SKM-1 (cell line): ENCODE results near the gene COPA.
A peak's percentile ranks its signal among the peaks of the same experiment; 100 is the strongest.

Experiments
- DNase-seq: peaks from one replicate; lab custom pipeline; 2025; ENCODE audit not compliant: unreplicated experiment; lab: John Stamatoyannopoulos, UW

COPA gene

DNA sequence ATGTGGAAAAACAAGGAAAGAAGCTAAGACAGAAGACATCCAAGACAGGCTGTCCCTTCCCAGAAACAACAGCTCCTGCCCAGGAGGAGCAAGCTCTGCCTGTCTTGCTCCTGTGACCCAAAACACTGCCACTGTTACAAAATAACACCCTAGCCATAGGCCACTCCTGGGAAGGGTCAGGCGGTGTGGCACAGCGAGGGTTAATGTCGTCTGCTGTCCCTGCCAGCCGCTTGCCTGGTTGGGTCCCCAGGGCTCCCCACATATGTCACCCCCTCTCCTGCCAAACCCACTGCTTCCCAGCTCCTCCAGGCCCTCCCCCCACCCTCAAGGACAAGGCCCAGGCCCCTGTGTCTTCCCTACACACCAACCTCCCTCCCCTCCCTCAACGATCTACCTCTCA is 20.0 kb upstream of the COPA start:
- DNase-seq, result no peak

DNA sequence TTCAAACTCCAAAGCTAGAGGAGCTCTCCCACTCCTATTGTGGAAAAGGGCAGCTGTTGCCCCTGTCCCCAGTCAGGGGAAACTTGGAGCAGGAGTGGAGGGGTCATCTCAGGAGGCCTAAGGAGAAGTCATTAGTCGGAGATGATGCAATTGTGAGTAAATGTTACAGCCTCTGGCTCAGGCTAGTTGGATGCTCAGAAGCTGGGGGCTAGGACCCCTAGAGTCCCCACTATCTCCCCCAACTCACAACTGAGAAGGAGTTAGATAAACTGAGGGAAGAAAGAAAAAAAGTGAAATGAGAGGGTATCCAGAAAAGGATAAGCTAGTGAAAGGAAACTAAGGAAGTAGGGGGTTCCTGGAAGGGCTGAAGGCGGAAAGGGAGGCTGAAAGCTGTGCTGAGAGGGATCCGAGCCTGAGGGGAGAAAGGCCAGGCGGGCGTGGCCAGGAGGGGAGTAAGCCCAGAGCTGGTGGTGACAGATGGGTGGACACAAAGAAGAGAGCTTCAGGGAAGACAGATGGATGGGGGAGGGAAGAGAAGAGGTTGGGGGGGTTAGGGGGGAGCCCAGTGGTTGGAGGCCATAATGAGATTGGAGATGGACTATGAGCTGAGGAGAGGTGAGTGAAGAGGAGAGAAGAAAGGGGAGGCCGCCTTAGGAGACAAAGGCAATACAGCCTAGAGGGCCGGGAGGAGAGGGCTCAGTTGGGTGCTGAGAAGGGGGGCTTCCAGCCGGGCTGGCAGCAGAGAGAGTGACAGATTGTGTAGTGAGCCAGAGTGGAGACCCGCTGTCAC is 19.3 kb upstream of the COPA start:
- no peak for DNase-seq

DNA sequence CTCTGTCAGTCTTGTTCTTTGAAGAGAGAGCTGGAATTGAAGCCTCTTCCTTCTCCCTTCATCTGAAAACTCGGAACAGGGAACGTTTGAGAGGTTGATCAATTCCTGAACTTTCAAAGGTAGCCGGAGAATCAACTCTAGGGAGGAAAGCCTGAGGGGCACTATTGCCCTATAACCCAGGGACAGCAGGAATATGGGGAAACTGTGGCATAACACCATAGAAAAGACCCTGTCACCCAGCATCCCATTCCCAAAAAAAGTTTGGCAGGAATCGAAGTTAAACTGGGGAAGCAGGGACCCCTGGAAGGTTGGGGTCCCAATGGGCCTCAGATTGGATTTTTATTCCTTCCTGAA is 18.7 kb upstream of the COPA start:
- DNase-seq, result no peak

DNA sequence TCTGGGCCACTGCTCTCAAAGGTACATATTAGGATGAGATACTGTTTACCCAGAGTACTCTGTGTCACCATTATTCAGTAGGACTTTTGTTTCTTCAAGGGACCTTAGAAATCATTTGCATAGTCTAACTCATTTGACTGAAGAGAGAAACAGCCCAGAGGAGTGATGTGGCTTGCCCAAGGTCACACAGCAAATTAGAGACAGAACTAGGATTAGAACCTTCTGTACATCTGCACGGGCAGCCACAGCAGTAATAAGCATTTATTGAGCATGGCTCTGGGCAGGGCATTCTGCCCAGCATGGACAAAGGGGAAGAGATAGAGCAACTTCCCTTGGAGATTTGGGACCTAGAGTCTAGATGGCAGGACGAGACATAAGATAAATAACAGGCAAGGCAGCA is 18.1 kb upstream of the COPA start:
- no peak for DNase-seq

DNA sequence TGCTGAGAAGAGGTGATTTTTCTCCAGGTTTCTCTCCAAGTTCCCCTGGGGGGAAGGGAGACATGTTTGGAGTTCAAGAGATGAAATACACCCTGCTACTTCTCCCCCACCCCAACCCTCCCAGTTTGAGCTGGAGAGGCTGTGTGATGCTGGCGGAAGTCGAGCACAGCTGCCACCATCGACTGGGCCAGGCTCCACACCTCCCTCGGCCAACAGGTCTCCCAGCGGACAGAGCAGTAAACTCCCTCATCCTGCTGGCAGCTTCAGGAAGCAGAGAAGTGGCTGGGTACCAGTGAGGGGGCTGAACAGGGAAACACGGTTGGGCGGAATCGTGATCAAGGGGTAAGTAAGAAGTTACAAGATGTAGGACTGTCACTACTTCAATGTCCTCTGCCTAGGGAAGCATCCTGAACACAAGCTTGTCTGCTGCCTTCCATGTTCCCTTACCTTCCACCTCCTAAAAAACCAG is 17.2 kb upstream of the COPA start:
- no peak for DNase-seq

DNA sequence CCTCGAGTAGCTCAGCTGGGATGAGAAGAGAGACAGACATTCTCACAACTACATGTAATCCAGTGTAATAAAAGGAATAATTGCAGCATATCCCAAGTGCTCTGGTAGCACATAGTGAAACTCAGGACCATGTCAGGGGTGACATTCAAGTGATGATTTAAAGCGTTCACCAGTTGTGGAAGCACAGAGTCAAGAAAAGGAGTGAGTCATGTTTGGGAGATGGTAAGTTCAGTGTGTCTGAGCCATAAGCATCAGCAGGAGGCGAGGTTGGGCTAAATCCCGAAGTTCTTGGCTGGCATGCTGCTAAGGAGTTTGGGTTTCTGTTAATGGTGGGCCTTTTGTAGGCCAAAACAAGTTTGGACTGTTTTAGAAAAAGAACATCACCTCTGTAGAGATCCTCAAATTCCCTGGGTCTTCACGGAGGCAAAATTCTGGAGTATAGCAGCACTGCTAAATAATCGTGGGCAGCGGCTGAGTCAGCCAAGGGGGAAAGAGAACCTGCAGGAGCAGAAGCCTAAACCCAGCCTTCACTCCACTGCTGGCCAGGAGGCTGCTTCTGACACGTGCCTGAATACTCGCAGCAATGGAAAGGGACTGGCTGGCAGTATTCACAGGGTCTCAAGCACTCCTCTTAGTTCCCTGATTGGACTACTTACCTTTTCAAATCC is 16.6 kb upstream of the COPA start:
- DNase-seq, result no peak

DNA sequence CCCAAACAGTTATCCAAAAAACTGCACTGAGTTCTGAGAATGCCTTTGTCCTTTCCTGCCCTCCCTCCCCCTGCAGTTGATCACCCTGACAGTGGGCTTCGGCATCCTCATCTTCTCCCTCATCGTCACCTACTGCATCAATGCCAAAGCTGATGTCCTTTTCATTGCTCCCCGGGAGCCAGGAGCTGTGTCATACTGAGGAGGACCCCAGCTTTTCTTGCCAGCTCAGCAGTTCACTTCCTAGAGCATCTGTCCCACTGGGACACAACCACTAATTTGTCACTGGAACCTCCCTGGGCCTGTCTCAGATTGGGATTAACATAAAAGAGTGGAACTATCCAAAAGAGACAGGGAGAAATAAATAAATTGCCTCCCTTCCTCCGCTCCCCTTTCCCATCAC is 15.0 kb upstream of the COPA start:
- DNase-seq, result no peak

GRCh38 chr1:160357286-160358002 is 14.4 kb upstream of the COPA start:
- no peak for DNase-seq

DNA sequence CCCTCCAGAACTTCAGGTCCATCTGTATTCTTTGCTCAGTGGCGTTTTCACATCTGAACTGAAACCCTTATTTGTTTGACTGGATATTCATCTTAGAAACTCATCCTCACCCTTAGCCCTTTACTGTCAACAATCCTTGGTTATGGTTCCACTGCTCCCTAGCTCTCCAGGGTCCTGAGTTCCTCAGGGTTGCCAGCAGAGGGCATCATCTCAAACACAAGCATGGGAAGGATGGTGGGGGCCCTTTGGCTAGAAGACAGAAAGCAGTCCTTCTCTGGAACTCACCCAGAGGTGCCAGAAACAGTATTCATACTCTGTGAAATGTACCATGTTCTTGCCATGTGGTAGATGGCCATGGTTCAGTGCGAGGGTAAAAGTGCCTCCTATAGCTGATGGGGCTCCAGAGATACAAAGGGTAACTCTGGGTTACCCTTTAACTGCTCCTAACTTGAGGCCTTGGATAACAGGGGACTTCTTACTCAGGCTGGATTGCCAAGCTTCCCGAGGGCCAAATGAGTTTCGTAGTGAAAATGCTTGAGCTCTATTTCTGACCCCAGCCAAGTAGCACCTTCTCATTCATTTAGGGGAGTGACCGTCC is 11.4 kb upstream of the COPA start:
- DNase-seq, result peak; percentile 73

DNA sequence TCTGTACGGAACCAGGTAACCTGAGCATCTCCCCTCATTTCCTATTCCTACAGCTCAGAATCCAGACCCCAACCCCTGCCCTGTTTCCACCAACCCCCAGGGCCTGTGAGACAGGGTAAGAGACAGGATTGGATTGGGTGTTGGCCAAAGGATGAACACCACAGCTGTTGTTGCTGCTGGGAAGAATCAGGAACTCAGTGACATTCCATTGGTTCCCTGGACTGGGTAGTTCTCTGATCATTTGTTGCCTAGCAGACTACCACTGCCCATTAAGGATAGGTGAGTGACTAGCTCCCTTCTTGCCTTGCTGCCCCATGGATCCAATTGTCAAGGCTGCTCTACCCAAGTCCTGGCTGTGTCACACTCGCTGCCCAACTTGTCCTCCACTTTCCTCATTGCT is 10.2 kb upstream of the COPA start:
- DNase-seq, result no peak

- no peak for DNase-seq
These were observed 9.5 kb upstream of the COPA start for GRCh38 chr1:160352555-160352954.

DNA sequence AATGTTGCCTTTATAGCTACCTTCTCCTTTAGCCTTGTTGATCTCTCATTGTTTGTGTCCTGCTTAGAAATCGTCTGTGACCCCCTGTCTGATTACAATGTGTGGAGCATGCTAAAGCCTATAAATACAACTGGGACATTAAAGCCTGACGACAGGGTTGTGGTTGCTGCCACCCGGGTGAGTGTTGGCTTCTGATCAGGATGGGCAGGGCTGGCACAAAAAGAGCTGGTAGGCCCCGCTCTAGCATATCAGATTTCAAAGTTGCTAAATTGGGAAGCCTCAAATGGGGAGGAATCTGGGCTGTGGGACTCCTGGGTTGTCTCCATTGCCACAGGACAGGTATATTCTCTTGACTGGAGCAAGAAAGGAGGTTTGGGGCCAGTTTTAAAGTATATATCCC is 8.6 kb upstream of the COPA start:
- DNase-seq, result no peak

- DNase-seq, result peak; percentile 95
These were observed 3.9 kb upstream of the COPA start for GRCh38 chr1:160346958-160347357.

- DNase-seq, result no peak
These were observed 3.4 kb upstream of the COPA start for GRCh38 chr1:160346463-160346862.

DNA sequence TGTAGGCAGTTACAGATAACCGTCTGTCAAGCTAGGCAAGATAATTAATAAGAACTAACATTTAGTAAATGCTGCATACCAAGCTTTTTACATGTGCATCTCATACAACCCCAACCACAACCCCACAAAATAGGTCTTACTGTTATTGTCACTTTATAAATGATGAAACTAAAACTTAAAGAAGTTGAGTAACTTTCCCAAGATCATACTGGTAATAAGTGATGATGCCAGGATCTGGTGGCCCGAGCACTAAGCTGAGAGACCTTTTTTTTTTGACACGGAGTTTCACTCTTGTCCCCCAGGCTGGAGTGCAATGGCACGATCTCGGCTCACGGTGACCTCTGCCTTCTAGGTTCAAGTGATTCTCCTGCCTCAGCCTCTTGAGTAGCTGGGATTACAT is 1.9 kb upstream of the COPA start:
- DNase-seq, result no peak

DNA sequence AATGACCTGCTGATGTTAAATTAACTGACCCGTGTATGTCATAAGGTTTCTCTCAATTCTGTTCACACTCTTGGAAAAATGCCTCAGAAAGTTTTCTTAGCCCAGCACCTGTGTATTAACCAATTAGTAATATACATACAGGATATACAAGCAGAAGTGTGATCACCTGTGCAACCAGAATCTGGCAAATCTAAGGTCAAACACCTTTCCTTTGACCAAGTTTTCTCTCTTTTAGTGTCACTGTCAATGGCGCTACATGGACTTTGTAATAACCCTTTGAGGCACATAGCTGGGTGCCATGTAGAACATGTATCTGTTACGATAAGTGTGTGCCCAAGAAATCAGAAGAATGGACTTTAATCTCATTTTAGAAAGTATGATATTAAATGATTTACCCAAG is 1.2 kb upstream of the COPA start:
- DNase-seq, result no peak

DNA sequence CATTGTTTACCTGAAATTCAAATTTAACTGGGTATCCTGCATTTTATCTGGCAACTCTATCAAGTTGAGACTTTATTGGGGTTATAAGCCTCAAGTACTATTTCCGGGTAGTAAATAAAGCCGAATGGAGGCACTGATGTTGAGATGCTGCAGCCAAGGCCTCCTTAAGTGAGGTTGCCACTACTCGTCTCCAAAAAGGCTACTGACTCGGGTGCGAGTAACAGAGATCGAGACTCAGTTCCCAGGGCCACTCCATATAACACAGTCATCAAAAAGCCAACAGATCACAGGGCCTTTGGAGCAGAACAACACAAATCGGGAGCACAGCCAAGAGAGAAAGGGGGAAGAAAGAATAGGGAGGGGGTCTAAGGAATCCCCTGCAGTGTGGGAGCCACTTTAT is 524 bp downstream of the COPA start:
- DNase-seq, result no peak

DNA sequence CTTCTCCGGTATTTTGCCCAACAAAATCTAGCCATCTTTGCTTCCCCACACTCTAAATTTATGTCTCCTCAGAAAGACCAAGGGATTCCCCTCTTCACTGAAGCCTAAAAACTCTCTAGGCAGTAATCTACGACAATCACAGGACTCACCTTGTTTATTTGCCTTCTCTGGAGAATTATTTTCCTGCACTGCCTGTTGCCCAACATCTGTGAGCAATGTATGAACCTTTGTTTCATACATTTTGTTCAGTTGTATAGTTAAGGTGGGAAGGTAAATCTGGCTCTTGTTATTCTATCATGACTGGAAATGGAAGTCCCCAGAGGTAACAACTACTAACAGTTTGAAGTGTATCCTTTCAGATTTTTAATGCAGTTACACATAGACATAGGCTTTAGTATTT is 2.2 kb downstream of the COPA start:
- no peak for DNase-seq

DNA sequence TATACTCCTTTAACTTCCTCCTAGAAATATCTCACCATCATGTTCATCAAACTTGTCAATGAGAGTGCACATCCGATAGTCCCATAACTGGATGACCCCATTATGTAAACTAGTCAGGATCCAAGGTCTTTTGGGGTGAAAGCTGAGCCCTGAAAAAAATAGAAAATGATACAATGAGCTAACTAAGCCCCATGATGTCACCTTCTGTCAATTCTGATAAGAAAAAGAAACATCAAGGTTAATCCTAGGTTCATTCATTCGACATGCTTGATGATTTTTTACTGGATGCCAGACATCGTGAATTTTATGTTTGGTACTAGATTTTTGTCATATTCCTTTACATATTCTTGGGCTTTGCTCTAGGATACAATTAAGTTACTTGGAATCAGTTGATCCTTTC is 2.9 kb downstream of the COPA start:
- DNase-seq, result no peak

DNA sequence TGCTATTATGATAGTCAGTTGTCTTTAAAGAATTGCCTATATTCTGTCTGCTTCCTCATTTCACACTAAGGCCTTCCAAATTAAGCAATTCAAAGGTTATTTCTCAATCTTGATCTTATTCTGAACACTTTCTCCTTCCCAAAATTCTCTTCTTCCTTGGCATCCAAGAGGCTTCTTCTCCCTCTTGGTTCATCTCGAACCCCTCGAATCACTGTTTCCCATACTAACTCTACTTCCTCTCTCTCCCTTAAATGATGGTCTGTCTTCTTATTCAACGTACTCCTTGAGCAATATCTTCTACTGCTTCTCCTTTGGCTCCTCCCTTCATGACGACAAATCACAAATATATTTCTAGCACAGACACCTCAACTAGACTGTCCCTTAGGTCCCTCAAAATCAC is 4.5 kb downstream of the COPA start:
- DNase-seq, result peak; percentile 45

DNA sequence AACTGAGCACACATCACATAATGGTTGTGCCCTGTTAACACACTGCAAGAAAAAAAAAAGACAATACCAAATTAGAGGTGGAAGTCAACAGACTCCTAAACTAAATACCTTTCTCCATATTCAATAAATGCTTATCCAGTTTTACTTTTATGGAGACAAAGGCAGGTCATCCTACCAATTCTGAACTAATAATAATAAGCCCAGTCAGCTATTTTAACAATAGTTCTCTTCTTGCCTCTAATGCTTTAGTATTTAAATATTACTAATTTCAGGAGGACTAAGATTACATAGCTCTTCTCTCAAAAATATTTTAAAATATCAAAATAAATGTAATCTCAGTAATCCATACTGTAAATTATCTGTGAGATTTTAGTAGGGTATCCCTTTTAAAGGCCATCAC is 10.5 kb downstream of the COPA start:
- no peak for DNase-seq

- no peak for DNase-seq
These were observed 12.9 kb downstream of the COPA start for GRCh38 chr1:160330119-160330518.
